ENCODE data around the gene SNAPC5. TPM values are rescaled to one million over a fixed set of nuclear protein-coding genes. Genes with fewer than 3 reads are reported as not detected.

The SNAPC5 gene
- total and polyA plus RNA-seq, 2 of the 4 experiments (the other 2 are of a cell fraction), result 25.9 to 26.3 TPM

DNA sequence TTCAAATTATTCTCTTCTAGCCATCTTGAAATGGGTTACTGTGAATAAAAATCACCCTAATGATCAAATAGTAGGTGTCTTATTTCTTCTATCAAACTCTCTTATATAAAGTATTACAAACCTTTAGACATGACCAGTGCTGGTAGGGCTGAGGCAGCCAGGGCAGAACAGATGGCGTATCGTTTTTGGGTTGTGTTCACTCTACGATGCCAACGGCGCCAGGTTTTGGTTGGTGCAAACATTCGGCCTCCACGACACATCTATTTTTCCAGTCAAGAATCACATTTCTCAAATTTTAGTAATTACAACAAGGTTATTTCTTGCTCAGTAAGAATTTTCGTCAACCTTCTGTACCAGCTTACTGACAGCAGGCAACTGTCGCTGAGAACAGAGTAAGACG, 4.9 kb upstream of the SNAPC5 start:
- H3K36me3 ChIP-seq (ENCODE audit: control insufficient read depth, insufficient read depth, low read length), result peaks cover 34% of the 10 kb centered on the region
- no peak overlapping the region for H3K56ac ChIP-seq (ENCODE audit: extremely low read depth, insufficient read depth, low read length)
- H3K27ac ChIP-seq (ENCODE audit: insufficient read depth, low read length), result no peak overlapping the region
- no peak overlapping the region for H2AK5ac ChIP-seq (ENCODE audit: low read depth, low read length)
- no peak overlapping the region for H4K5ac ChIP-seq (ENCODE audit: low read depth, low read length)
- BruUV-seq (replicated peaks), result no TSS peak
- H3K14ac ChIP-seq (replicated peaks; ENCODE audit: low read depth, low read length), result no peak overlapping the region
- H3K23ac ChIP-seq (ENCODE audit: low read depth, low read length), result no peak overlapping the region
- H3K4ac ChIP-seq (ENCODE audit: low read depth, low read length), result no peak overlapping the region
- no peak overlapping the region for H2BK20ac ChIP-seq (ENCODE audit: low read depth, low read length)
- H2BK120ac ChIP-seq (ENCODE audit: low read depth, low read length), result no peak overlapping the region
- no peaks in the 10 kb centered on the region for H3K9me3 ChIP-seq (ENCODE audit: control insufficient read depth, insufficient read depth, low read length)
- intact Hi-C loops (cut with micrococcal nuclease) (loop anchor here (5.0 to 10.0 kb wide), 2 partner anchors 202 to 545 kb away; partner anchors contain the start of gene SMAD6), in situ Hi-C loops (cut with MboI; ENCODE audit: low sequenced_read_pairs) (no loop called here), dilution Hi-C loops (cut with HindIII; ENCODE audit: low sequenced_read_pairs, unreplicated experiment) (no loop called here)
- no peak for DNase-seq
- no CpG with 5 or more reads among the region's 10 CpGs for WGBS, 2 experiments (ENCODE audit: extremely low coverage in 2 of 2, insufficient read length in 1 of 2)
- peaks cover 1% of the 10 kb centered on the region; the same call in 1 of the 2 replicates for H3K4me1 ChIP-seq (ENCODE audit: control insufficient read depth, insufficient read depth, low read length)
- no peak overlapping the region for H3K18ac ChIP-seq (ENCODE audit: low read depth, low read length)
- TF ChIP-seq RCOR1 (IDR thresholded peaks at IDR 0.05; ENCODE audit: insufficient replicate concordance, low read length) (no peak), CHD1 (IDR thresholded peaks at IDR 0.05; ENCODE audit: low read depth, low read length) (no peak), CEBPB (IDR thresholded peaks at IDR 0.05; ENCODE audit: low read depth, low read length) (no peak), ELK1 (IDR thresholded peaks at IDR 0.05; ENCODE audit: borderline replicate concordance, low read depth, low read length) (no peak), MAZ (IDR thresholded peaks at IDR 0.05; ENCODE audit: borderline replicate concordance, low read depth, low read length) (no peak), BHLHE40 (IDR thresholded peaks at IDR 0.05; ENCODE audit: low read depth, low read length) (no peak), USF2 (IDR thresholded peaks at IDR 0.05; ENCODE audit: low read depth, low read length) (no peak), FOS (IDR thresholded peaks at IDR 0.05; ENCODE audit: low read depth, low read length) (no peak), CTCF (conservative IDR thresholded peaks at IDR 0.05; ENCODE audit: low read depth, low read length) (no peak), RFX5 (IDR thresholded peaks at IDR 0.05; ENCODE audit: low read depth, low read length) (no peak), NFE2L2 (IDR thresholded peaks at IDR 0.05; ENCODE audit: low read depth, low read length) (no peak), SMC3 (IDR thresholded peaks at IDR 0.05; ENCODE audit: low read depth, low read length) (no peak), POLR2A (IDR thresholded peaks at IDR 0.05; ENCODE audit: low read depth, low read length) (no peak), RAD21 (IDR thresholded peaks at IDR 0.05; ENCODE audit: low read length) (no peak), MXI1 (IDR thresholded peaks at IDR 0.05; ENCODE audit: borderline replicate concordance, low read depth, low read length) (no peak), MAFK (IDR thresholded peaks at IDR 0.05; ENCODE audit: low read depth, low read length) (no peak)
- H2BK15ac ChIP-seq (ENCODE audit: low read depth, low read length), result no peak overlapping the region
- H3K9me1 ChIP-seq (ENCODE audit: insufficient read depth, low read length), result no peaks in the 10 kb centered on the region
- ChIA-PET POLR2A (ENCODE audit: unreplicated experiment) (no interaction called here), CTCF (no interaction called here)
- no peak overlapping the region for H2AFZ ChIP-seq (replicated peaks; ENCODE audit: low read length, poor library complexity)
- no peak overlapping the region for H4K91ac ChIP-seq (ENCODE audit: insufficient read depth, low read depth, low read length)
- no peak for ATAC-seq (ENCODE audit: low read depth)
- H4K8ac ChIP-seq (ENCODE audit: low read depth in 2 of 2, low read length in 2 of 2), result no peak overlapping the region
- H3K4me2 ChIP-seq (ENCODE audit: low read depth, low read length), result no peak overlapping the region; the same call in 1 of the 2 replicates
- peaks cover 10 to 27% of the 10 kb centered on the region in 2 experiments for H3K79me1 ChIP-seq (ENCODE audit: low read depth in 1 of 2, low read length in 2 of 2)
- H4K20me1 ChIP-seq (ENCODE audit: insufficient read depth, low read length), result peaks cover 61% of the 10 kb centered on the region
- no peak overlapping the region for H2BK5ac ChIP-seq (ENCODE audit: low read depth, low read length, poor library complexity, severe bottlenecking)
- no peak overlapping the region for H2AK9ac ChIP-seq (replicated peaks; ENCODE audit: low read depth, low read length, poor library complexity)
- H3K9ac ChIP-seq (ENCODE audit: low read depth, low read length), result no peak overlapping the region; the same call in 1 of the 2 replicates
- no peaks in the 10 kb centered on the region for H3K27me3 ChIP-seq (ENCODE audit: control insufficient read depth, insufficient read depth, low read length)
- no peak overlapping the region for H3K4me3 ChIP-seq (ENCODE audit: insufficient read depth, low read depth, low read length)

Measured in IMR-90 (cell line).